ENCODE results near the gene NTF4. TPM values are rescaled to one million over a fixed set of nuclear protein-coding genes. Genes with fewer than 3 reads are reported as not detected.

The NTF4 gene, protein sequence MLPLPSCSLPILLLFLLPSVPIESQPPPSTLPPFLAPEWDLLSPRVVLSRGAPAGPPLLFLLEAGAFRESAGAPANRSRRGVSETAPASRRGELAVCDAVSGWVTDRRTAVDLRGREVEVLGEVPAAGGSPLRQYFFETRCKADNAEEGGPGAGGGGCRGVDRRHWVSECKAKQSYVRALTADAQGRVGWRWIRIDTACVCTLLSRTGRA
- total RNA-seq (under 1 TPM in 3 of 4 donors, not detected in 1; 0.37 to 0.53 (median 0.41) TPM), polyA plus RNA-seq (2.2 TPM)
- long read RNA-seq, donor 1 = 0 reads
- long read RNA-seq, donor 2 = 0 reads
- long read RNA-seq, donor 3 = 0 reads
- long read RNA-seq, donor 4 = 0 reads

DNA sequence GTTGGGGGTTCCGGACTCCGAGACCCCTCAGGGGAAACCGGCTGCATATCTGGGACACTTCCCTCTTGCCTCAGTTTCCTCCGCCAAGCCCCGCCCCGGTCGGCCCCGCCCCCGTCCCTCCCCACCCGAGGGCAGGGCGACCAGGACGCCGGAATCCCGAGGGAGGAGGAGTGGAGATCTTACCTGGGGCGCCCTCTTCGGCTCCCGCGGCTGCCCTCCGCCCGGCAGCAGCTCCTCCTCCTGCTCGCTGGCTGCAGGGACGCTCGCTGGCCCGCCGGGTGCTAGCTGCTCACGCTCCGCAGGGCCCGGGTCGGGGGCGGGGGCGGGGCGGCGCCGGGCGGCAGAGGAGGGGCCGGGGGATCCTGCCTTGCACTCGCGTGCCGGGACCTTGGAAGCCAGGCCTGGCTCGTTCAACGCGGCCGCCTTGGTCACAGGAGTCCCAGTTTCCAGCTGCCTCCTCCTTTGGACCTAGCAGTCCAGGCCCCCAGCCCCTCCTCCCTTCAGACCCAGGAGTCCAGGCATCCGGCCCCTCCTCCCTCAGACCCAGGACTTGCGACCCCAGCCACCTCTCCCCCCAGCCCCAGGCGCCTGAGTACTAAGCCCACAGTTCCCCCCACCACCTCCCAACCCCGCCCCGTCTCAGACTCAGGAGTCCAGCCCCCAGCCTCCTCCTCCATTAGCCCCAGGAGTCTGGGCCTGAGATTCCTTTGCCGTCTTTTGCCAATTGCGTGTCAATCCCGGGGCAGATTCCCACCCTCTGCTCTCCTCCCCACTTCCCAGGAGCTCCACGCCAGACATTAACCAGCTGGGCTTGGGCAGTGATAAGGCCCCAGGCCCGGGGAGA is at the start of gene NTF4:
NTF4 (minus strand) TSS at position 51 of the 844 bp plus-strand sequence. CDS start 2,821 bp downstream, outside the sequence.
- 3% methylated on average over 53 of the region's 53 CpGs for WGBS
- Histone ChIP-seq H3K4me1 (ENCODE audit: control insufficient read depth, insufficient read depth, low read length) (no peaks in the 10 kb centered on the region), H3K4me3 (ENCODE audit: low read length) (peak within 1 kb of the TSS; percentile 40), H3K9me3 (ENCODE audit: control insufficient read depth, low read length) (no peaks in the 10 kb centered on the region), H3K27me3 (ENCODE audit: control insufficient read depth, insufficient read depth) (no peaks in the 10 kb centered on the region), H3K27ac (ENCODE audit: low read length) (peak within 1 kb of the TSS; percentile 43)
- intact Hi-C loops (cut with DNase I) = no loop called here
- DNase-seq = peak; percentile 28 to 75 (median 64)
- ATAC-seq = peak; percentile 47 to 56

DNA sequence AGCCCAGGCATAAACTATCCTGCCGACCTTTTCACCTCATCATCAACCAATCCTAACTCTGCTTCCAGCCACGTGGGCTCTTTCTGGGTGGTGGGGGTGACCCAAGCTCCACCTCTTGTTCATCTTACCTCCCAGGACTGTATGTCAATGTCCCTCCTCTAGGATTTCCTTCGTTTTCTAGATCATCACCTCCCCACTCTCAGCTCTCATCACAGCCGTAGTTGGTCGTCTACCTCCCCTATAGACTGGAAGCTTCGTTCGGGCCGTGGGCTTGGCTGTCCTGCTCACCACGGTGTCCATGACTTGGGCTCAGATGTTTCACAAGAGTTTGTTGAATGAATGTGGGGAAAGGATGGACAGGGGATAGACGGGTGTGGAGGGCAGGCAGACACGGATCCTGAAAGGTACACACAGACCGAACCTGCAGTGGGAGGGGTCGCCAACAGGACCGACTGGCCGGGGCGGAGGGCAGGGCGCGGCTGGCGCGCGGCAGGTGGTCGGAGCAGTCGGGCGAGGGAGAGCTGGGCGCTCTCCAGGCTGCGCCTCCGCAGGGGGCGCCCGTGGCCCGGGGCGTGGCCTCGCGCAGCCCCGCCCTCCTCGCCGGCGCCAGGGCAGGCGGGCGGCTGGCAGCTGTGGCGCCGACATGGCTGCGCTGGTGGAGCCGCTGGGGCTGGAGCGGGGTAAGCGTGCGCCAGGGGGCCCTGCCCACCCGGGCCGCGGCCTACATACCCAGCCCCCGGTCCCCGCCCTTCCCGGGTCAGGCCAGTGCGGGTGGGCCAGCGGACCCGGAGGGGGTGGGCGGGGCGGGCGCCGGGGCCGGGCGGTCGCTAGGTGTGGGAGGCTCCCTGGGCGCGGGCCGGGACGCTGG is 49.4 kb upstream of the NTF4 start, which contains the start of gene LIN7B:
LIN7B (plus strand) TSS at position 609 of the 868 bp plus-strand sequence; CDS start at position 644, 35 bp downstream.
- Histone ChIP-seq H3K27me3 (ENCODE audit: control insufficient read depth, insufficient read depth) (no peaks in the 10 kb centered on the region), H3K27ac (ENCODE audit: low read length) (peak within 1 kb of the TSS; percentile 86), H3K4me1 (ENCODE audit: control insufficient read depth, insufficient read depth, low read length) (peaks cover 3% of the 10 kb centered on the region), H3K9me3 (ENCODE audit: control insufficient read depth, low read length) (no peaks in the 10 kb centered on the region), H3K4me3 (ENCODE audit: low read length) (peak within 1 kb of the TSS; percentile 83)
- DNase-seq (peak; percentile 75 to 92 (median 91)), ATAC-seq (peak; percentile 59 to 68)
- WGBS = 2% methylated on average over 66 of the region's 66 CpGs
- intact Hi-C loops (cut with DNase I) = no loop called here

DNA sequence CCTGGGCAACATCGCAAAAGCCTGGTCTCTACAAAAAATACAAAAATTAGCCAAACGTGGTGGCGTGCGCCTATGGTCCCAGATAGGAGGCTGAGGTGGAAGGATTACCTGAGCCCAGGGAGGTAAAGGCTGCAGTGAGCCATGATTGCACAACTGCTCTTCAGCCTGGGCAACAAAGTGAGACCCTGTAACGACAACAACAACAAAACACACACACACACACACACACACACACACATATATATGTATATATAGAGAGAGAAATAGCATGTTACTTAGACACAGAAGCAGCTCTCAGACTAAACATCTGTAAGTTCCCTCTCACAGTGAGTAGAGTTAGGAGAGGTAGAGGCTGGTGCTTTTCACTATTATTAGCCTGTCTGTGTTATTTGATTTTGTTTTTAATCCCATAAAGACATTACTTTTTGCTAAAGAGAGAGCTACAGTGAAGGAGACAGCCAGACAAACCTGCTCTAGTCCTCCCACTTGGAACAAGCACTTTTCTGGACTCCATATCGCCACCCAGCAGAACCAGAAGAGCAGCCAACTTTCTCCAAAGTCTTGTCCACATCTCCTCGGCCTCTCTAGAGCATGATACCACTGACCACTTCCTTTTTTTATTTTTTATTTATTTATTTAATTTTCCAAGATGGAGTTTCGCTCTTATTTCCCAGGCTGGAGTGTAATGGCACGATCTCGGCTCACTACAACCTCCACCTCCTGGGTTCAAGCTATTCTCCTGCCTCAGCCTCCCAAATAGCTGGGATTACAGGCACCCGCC is 46.8 kb upstream of the NTF4 start:
- ATAC-seq (no peak), DNase-seq (no peak)
- Histone ChIP-seq H3K4me1 (ENCODE audit: control insufficient read depth, insufficient read depth, low read length) (peaks cover 3% of the 10 kb centered on the region), H3K27ac (ENCODE audit: low read length) (no peak overlapping the region), H3K27me3 (ENCODE audit: control insufficient read depth, insufficient read depth) (no peaks in the 10 kb centered on the region), H3K9me3 (ENCODE audit: control insufficient read depth, low read length) (no peaks in the 10 kb centered on the region), H3K4me3 (ENCODE audit: low read length) (no peak overlapping the region)
- intact Hi-C loops (cut with DNase I) = no loop called here
- WGBS = 82% methylated on average over 11 of the region's 11 CpGs

DNA sequence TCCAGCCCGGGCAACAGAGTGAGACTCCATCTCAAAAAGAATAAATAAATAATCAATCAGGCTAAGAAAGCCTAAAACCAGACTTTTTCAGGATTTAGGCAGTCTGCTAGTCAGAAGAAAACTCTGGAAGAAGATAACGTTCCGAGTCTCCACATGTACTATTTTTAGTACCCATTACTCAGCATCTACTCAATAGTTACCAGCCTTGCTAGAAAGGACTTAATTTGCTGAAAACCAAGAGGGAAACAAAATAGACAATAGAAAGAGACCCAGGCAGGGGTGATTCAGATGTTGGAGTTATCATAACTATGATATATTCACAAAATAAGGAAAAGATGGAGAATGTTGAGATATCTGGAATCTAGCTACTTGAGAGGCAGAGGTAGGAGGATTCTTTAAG is 45.9 kb upstream of the NTF4 start:
- Histone ChIP-seq H3K9me3 (ENCODE audit: control insufficient read depth, low read length) (no peaks in the 10 kb centered on the region), H3K4me3 (ENCODE audit: low read length) (no peak overlapping the region), H3K27ac (ENCODE audit: low read length) (no peak overlapping the region), H3K27me3 (ENCODE audit: control insufficient read depth, insufficient read depth) (no peaks in the 10 kb centered on the region), H3K4me1 (ENCODE audit: control insufficient read depth, insufficient read depth, low read length) (peaks cover 3% of the 10 kb centered on the region)
- WGBS = 26% methylated on average over 3 of the region's 3 CpGs
- ATAC-seq = no peak
- intact Hi-C loops (cut with DNase I) = no loop called here
- no peak for DNase-seq

DNA sequence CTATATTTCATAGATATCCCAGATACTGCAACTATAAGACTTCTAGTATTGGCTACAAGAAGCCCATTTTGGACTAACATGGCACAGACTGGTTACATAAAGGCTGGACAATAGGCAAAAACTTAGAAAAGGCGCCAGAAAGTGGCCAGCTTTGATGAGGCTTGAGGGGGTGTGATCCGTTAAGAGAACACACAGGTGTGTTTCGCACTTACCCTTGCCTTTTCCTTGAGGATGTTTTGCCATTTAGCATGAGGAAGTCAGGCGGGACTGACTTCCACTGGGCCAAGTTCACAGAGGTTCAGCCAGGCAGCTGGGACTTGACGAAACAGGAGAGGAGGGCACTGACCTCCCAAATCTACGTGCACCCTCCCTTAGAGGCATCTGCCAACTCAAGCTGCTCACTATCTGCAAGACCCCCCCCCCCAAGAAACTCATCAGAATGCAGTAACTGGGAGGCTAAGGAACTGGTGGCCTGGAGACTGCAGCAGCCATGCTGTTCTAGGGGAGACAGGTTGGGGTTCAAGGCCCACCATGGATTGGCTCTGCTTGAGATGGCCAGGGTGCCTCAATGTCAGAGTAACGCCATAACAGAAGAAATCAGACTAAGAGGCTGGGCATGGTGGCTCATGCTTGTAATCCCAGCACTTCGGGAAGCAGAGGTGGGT is 45.1 kb upstream of the NTF4 start:
- Histone ChIP-seq H3K9me3 (ENCODE audit: control insufficient read depth, low read length) (no peaks in the 10 kb centered on the region), H3K27me3 (ENCODE audit: control insufficient read depth, insufficient read depth) (no peaks in the 10 kb centered on the region), H3K27ac (ENCODE audit: low read length) (no peak overlapping the region), H3K4me3 (ENCODE audit: low read length) (no peak overlapping the region), H3K4me1 (ENCODE audit: control insufficient read depth, insufficient read depth, low read length) (peaks cover 3% of the 10 kb centered on the region)
- no peak for ATAC-seq
- intact Hi-C loops (cut with DNase I) = loop anchor here in 1 of 4 donors (10.0 kb wide), 1 partner anchor 85 kb away; no protein-coding TSS in a partner anchor
- WGBS = 71% methylated on average over 8 of the region's 8 CpGs
- DNase-seq = no peak

DNA sequence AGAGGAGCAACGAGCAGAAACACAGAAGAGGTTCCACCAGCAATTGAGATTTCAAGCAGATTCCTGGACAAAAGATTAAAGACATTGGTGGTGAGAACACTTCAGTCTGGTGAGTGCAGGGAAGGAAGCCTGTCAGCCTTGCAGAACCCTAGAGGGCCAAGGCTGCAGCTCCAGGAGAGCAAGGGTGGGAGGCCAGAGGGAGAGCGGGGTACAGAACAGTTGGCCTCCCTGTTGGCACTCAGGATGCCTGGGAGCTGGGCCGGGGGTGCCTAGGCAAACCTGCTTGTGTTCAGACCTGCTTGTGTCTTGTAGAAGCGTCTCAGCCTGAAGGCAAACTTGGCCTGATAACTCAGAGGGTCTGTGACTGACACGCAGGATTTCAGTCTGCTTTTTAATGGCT is 44.4 kb upstream of the NTF4 start:
- intact Hi-C loops (cut with DNase I) = loop anchor here in 1 of 4 donors (10.0 kb wide), 1 partner anchor 86 kb away; no protein-coding TSS in a partner anchor
- no peak for ATAC-seq
- no peak for DNase-seq
- no peaks in the 10 kb centered on the region for H3K9me3 ChIP-seq (ENCODE audit: control insufficient read depth, low read length)
- no peak overlapping the region for H3K27ac ChIP-seq (ENCODE audit: low read length)
- H3K4me1 ChIP-seq (ENCODE audit: control insufficient read depth, insufficient read depth, low read length) = peaks cover 3% of the 10 kb centered on the region
- no peaks in the 10 kb centered on the region for H3K27me3 ChIP-seq (ENCODE audit: control insufficient read depth, insufficient read depth)
- WGBS = 72% methylated on average over 5 of the region's 5 CpGs
- no peak overlapping the region for H3K4me3 ChIP-seq (ENCODE audit: low read length)

DNA sequence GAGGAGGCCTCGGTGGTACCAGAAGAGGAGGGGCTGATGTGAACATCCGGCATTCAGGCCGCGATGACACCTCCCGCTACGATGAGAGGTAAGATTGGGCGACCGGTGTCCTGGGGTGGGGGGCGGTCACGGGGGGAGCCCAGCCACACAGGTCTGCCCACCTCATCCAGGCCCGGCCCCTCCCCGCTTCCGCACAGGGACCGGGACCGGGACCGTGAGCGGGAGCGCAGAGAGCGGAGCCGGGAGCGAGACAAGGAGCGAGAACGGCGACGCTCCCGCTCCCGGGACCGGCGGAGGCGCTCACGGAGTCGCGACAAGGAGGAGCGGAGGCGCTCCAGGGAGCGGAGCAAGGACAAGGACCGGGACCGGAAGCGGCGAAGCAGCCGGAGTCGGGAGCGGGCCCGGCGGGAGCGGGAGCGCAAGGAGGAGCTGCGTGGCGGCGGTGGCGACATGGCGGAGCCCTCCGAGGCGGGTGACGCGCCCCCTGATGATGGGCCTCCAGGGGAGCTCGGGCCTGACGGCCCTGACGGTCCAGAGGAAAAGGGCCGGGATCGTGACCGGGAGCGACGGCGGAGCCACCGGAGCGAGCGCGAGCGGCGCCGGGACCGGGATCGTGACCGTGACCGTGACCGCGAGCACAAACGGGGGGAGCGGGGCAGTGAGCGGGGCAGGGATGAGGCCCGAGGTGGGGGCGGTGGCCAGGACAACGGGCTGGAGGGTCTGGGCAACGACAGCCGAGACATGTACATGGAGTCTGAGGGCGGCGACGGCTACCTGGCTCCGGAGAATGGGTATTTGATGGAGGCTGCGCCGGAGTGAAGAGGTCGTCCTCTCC is 43.2 kb upstream of the NTF4 start:
- 92% methylated on average over 93 of the region's 93 CpGs for WGBS
- Histone ChIP-seq H3K4me3 (ENCODE audit: low read length) (no peak overlapping the region), H3K27ac (ENCODE audit: low read length) (no peak overlapping the region), H3K9me3 (ENCODE audit: control insufficient read depth, low read length) (no peaks in the 10 kb centered on the region), H3K27me3 (ENCODE audit: control insufficient read depth, insufficient read depth) (no peaks in the 10 kb centered on the region), H3K4me1 (ENCODE audit: control insufficient read depth, insufficient read depth, low read length) (no peaks in the 10 kb centered on the region)
- ATAC-seq (peak in 1 of 2 donors; percentile 3), DNase-seq (peak in 2 of 3 donors; percentile 55 to 66)
- intact Hi-C loops (cut with DNase I) = loop anchor here in 1 of 4 donors (10.0 kb wide), 1 partner anchor 87 kb away; no protein-coding TSS in a partner anchor

DNA sequence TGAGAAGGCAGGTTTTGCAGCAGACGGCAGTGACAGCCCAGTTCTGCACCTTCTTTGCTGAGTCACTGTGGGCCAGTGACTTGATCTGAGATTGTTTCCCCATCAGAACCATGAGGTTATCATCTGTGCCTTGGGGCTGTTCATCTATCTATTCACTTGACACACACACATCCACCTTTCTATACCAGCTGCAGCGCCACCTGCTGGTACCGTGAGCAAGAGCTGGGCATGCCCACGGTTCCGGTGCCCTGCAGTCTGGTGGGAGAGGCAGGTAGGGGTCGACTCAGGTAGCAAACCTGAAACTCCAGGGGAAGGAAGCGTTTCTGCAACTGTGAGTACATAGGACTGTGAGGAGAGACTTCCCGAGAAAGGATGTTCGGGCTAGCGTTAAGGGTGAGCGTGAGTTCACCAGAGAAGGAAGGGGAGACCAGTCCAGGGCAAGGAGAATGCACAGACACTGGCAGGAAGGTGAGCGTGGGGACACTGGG is 42.1 kb upstream of the NTF4 start:
- H3K4me3 ChIP-seq (ENCODE audit: low read length) = no peak overlapping the region
- no peaks in the 10 kb centered on the region for H3K27me3 ChIP-seq (ENCODE audit: control insufficient read depth, insufficient read depth)
- ATAC-seq = peak; percentile 25 to 31
- H3K9me3 ChIP-seq (ENCODE audit: control insufficient read depth, low read length) = no peaks in the 10 kb centered on the region
- WGBS = 61% methylated on average over 12 of the region's 12 CpGs
- intact Hi-C loops (cut with DNase I) = loop anchor here in 1 of 4 donors (10.0 kb wide), 1 partner anchor 88 kb away; no protein-coding TSS in a partner anchor
- H3K4me1 ChIP-seq (ENCODE audit: control insufficient read depth, insufficient read depth, low read length) = no peaks in the 10 kb centered on the region
- peak in 2 of 3 donors; percentile 76 to 83 for DNase-seq
- no peak overlapping the region for H3K27ac ChIP-seq (ENCODE audit: low read length)
